ENCODE data around the gene TMEM236. TPM values are rescaled to one million over a fixed set of nuclear protein-coding genes. Genes with fewer than 3 reads are reported as not detected.

The TMEM236 gene
- polyA plus RNA-seq, 1 donor: 34.3 TPM

GRCh38 chr10:17801507-17801906 lies 49.5 kb downstream of the TMEM236 start:
- Histone ChIP-seq H3K4me1 (ENCODE audit: control insufficient read depth, insufficient read depth, low read length) (peaks cover 4% of the 10 kb centered on the region), H3K9me3 (ENCODE audit: control insufficient read depth, low read depth, low read length) (no peaks in the 10 kb centered on the region), H3K36me3 (ENCODE audit: control insufficient read depth, insufficient read depth, low read length) (peaks cover 6% of the 10 kb centered on the region), H3K27me3 (ENCODE audit: control insufficient read depth, insufficient read depth, low read length) (no peaks in the 10 kb centered on the region), H3K27ac (ENCODE audit: low read length) (no peak overlapping the region), H3K4me3 (ENCODE audit: low read length) (no peak overlapping the region)
- no CpG with 5 or more reads among the region's 3 CpGs for WGBS (ENCODE audit: insufficient coverage, low lambda C conversion rate)
- no peak for DNase-seq

DNA sequence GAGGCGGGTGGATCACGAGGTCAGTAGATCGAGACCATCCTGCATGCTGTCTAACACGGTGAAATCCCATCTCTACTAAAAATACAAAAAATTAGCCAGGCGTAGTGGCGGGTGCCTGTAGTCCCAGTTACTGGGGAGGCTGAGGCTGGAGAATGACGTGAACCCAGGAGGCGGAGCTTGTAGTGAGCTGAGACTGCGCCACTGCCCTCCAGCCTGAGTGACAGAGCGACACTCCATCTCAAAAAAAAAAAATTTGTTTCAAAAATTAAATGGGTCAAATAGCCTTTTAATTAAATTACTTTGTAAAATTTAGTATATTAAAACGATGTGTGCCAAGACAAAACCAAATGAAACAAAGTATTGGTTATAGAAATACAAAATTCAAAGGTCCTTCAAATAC lies 50.3 kb downstream of the TMEM236 start:
- WGBS (ENCODE audit: insufficient coverage, low lambda C conversion rate): no CpG with 5 or more reads among the region's 11 CpGs
- no peak for DNase-seq
- Histone ChIP-seq H3K27ac (ENCODE audit: low read length) (no peak overlapping the region), H3K4me3 (ENCODE audit: low read length) (no peak overlapping the region), H3K27me3 (ENCODE audit: control insufficient read depth, insufficient read depth, low read length) (no peaks in the 10 kb centered on the region), H3K4me1 (ENCODE audit: control insufficient read depth, insufficient read depth, low read length) (no peaks in the 10 kb centered on the region), H3K36me3 (ENCODE audit: control insufficient read depth, insufficient read depth, low read length) (peaks cover 3% of the 10 kb centered on the region), H3K9me3 (ENCODE audit: control insufficient read depth, low read depth, low read length) (no peaks in the 10 kb centered on the region)

GRCh38 chr10:17802976-17803375 lies 51.0 kb downstream of the TMEM236 start:
- Histone ChIP-seq H3K4me1 (ENCODE audit: control insufficient read depth, insufficient read depth, low read length) (no peaks in the 10 kb centered on the region), H3K27ac (ENCODE audit: low read length) (no peak overlapping the region), H3K27me3 (ENCODE audit: control insufficient read depth, insufficient read depth, low read length) (no peaks in the 10 kb centered on the region), H3K36me3 (ENCODE audit: control insufficient read depth, insufficient read depth, low read length) (peaks cover 3% of the 10 kb centered on the region), H3K4me3 (ENCODE audit: low read length) (no peak overlapping the region), H3K9me3 (ENCODE audit: control insufficient read depth, low read depth, low read length) (no peaks in the 10 kb centered on the region)
- 40% methylated on average over 1 of the region's 1 CpG for WGBS (ENCODE audit: insufficient coverage, low lambda C conversion rate)
- DNase-seq: no peak

- no peaks in the 10 kb centered on the region for H3K36me3 ChIP-seq (ENCODE audit: control insufficient read depth, insufficient read depth, low read length)
- no peaks in the 10 kb centered on the region for H3K4me1 ChIP-seq (ENCODE audit: control insufficient read depth, insufficient read depth, low read length)
- DNase-seq: no peak
- H3K27ac ChIP-seq (ENCODE audit: low read length): no peak overlapping the region
- no peaks in the 10 kb centered on the region for H3K27me3 ChIP-seq (ENCODE audit: control insufficient read depth, insufficient read depth, low read length)
- WGBS (ENCODE audit: insufficient coverage, low lambda C conversion rate): no CpG with 5 or more reads among the region's 3 CpGs
- H3K4me3 ChIP-seq (ENCODE audit: low read length): no peak overlapping the region
- H3K9me3 ChIP-seq (ENCODE audit: control insufficient read depth, low read depth, low read length): no peaks in the 10 kb centered on the region
Measured at GRCh38 chr10:17805330-17805729, 53.3 kb downstream of the TMEM236 start.

- Histone ChIP-seq H3K9me3 (ENCODE audit: control insufficient read depth, low read depth, low read length) (no peaks in the 10 kb centered on the region), H3K36me3 (ENCODE audit: control insufficient read depth, insufficient read depth, low read length) (no peaks in the 10 kb centered on the region), H3K4me3 (ENCODE audit: low read length) (no peak overlapping the region), H3K4me1 (ENCODE audit: control insufficient read depth, insufficient read depth, low read length) (no peaks in the 10 kb centered on the region), H3K27ac (ENCODE audit: low read length) (no peak overlapping the region), H3K27me3 (ENCODE audit: control insufficient read depth, insufficient read depth, low read length) (no peaks in the 10 kb centered on the region)
- 80% methylated on average over 1 of the region's 7 CpGs for WGBS (ENCODE audit: insufficient coverage, low lambda C conversion rate)
- peak in 1 of 2 donors; percentile 31 for DNase-seq
Measured at GRCh38 chr10:17805921-17806577, 54.0 kb downstream of the TMEM236 start.

GRCh38 chr10:17808971-17809841 lies 57.2 kb downstream of the TMEM236 start, which contains the start of gene MRC1:
MRC1 (plus strand) TSS chr10:17809348; CDS start chr10:17809466, 118 bp downstream.
- no peak for DNase-seq
- Histone ChIP-seq H3K27ac (ENCODE audit: low read length) (no peak within 1 kb of the TSS), H3K36me3 (ENCODE audit: control insufficient read depth, insufficient read depth, low read length) (no peaks in the 10 kb centered on the region), H3K27me3 (ENCODE audit: control insufficient read depth, insufficient read depth, low read length) (no peaks in the 10 kb centered on the region), H3K4me3 (ENCODE audit: low read length) (no peak within 1 kb of the TSS), H3K9me3 (ENCODE audit: control insufficient read depth, low read depth, low read length) (no peaks in the 10 kb centered on the region), H3K4me1 (ENCODE audit: control insufficient read depth, insufficient read depth, low read length) (no peaks in the 10 kb centered on the region)
- 67% methylated on average over 1 of the region's 23 CpGs for WGBS (ENCODE audit: insufficient coverage, low lambda C conversion rate)

- H3K36me3 ChIP-seq (ENCODE audit: control insufficient read depth, insufficient read depth, low read length): no peaks in the 10 kb centered on the region
- no peaks in the 10 kb centered on the region for H3K27me3 ChIP-seq (ENCODE audit: control insufficient read depth, insufficient read depth, low read length)
- 100% methylated on average over 2 of the region's 4 CpGs for WGBS (ENCODE audit: insufficient coverage, low lambda C conversion rate)
- H3K4me1 ChIP-seq (ENCODE audit: control insufficient read depth, insufficient read depth, low read length): no peaks in the 10 kb centered on the region
- H3K27ac ChIP-seq (ENCODE audit: low read length): no peak overlapping the region
- no peak for DNase-seq
- no peaks in the 10 kb centered on the region for H3K9me3 ChIP-seq (ENCODE audit: control insufficient read depth, low read depth, low read length)
- H3K4me3 ChIP-seq (ENCODE audit: low read length): no peak overlapping the region
Measured at GRCh38 chr10:17811146-17811865, 59.3 kb downstream of the TMEM236 start.

- WGBS (ENCODE audit: insufficient coverage, low lambda C conversion rate): no CpG with 5 or more reads among the region's 5 CpGs
Measured at GRCh38 chr10:17814973-17815372, 63.0 kb downstream of the TMEM236 start.

DNA sequence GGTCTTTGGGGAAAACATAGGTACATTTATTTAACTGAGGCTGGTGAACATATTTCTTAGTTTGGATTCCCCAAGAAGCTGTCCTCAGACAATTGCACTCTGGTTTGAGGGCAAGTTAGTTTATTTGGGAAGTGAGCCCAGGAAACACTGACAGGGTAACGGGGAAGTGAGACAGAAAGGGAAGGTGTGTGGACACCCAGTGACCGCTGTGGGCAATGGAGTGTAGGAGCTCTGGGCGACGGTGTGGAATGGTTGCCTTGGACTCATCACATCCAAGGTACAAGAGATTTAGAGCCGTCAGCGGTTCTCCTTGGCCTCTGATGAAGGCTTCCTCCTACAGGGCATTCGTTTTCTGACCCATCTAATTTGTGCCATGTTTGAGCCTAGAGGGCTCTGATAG lies 64.2 kb downstream of the TMEM236 start:
- Histone ChIP-seq H3K4me1 (ENCODE audit: control insufficient read depth, insufficient read depth, low read length) (no peaks in the 10 kb centered on the region), H3K4me3 (ENCODE audit: low read length) (no peak overlapping the region), H3K27me3 (ENCODE audit: control insufficient read depth, insufficient read depth, low read length) (no peaks in the 10 kb centered on the region), H3K9me3 (ENCODE audit: control insufficient read depth, low read depth, low read length) (no peaks in the 10 kb centered on the region), H3K36me3 (ENCODE audit: control insufficient read depth, insufficient read depth, low read length) (no peaks in the 10 kb centered on the region), H3K27ac (ENCODE audit: low read length) (no peak overlapping the region)
- WGBS (ENCODE audit: insufficient coverage, low lambda C conversion rate): no CpG with 5 or more reads among the region's 7 CpGs
- DNase-seq: no peak

More at GRCh38 chr10:17814973-17815372, 63.0 kb downstream of the TMEM236 start:
- no peak overlapping the region for H3K27ac ChIP-seq (ENCODE audit: low read length)
- H3K27me3 ChIP-seq (ENCODE audit: control insufficient read depth, insufficient read depth, low read length): no peaks in the 10 kb centered on the region
- H3K4me1 ChIP-seq (ENCODE audit: control insufficient read depth, insufficient read depth, low read length): no peaks in the 10 kb centered on the region
- DNase-seq: no peak
- no peaks in the 10 kb centered on the region for H3K9me3 ChIP-seq (ENCODE audit: control insufficient read depth, low read depth, low read length)
- no peaks in the 10 kb centered on the region for H3K36me3 ChIP-seq (ENCODE audit: control insufficient read depth, insufficient read depth, low read length)
- H3K4me3 ChIP-seq (ENCODE audit: low read length): no peak overlapping the region

DNA sequence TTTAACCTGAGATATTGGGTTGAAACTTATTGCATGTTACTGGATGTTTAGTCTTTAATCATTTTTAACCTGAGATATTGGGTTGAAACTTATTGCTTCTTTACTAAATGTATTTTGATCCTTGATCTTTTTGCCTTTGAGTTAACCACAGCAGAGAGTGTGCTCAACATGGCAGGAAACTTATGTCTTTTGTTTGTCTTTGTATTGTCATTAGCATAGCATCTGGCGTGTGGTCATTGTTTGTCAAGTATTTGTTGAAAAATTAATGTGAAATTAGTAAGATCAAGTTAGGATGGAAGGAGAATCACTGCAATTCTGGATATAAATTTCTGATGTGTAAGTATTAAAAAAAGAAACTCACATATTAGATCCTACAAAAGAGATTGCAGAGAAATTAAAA lies 65.3 kb downstream of the TMEM236 start:
- no peak overlapping the region for H3K27ac ChIP-seq (ENCODE audit: low read length)
- H3K9me3 ChIP-seq (ENCODE audit: control insufficient read depth, low read depth, low read length): no peaks in the 10 kb centered on the region
- no peaks in the 10 kb centered on the region for H3K4me1 ChIP-seq (ENCODE audit: control insufficient read depth, insufficient read depth, low read length)
- WGBS (ENCODE audit: insufficient coverage, low lambda C conversion rate): 80% methylated on average over 1 of the region's 1 CpG
- H3K4me3 ChIP-seq (ENCODE audit: low read length): no peak overlapping the region
- H3K27me3 ChIP-seq (ENCODE audit: control insufficient read depth, insufficient read depth, low read length): no peaks in the 10 kb centered on the region
- no peaks in the 10 kb centered on the region for H3K36me3 ChIP-seq (ENCODE audit: control insufficient read depth, insufficient read depth, low read length)
- DNase-seq: no peak

All from large intestine (tissue), 3 donors.